ENCODE data around the gene KLF4. TPM values are rescaled to one million over a fixed set of nuclear protein-coding genes. Genes with fewer than 3 reads are reported as not detected.

The KLF4 gene
- total RNA-seq (2021), result 5.9 to 8.9 TPM (median 7.6 TPM) in 3 replicates
- percentile 66 among the genes with signal in this experiment for Bru-seq, nascent RNA
- long read RNA-seq, experiment 1, transcript KLF4-201 (5 exons, 2,813 nt), result major isoform, 19 of 24 reads
- long read RNA-seq, experiment 1, partial matches to known transcripts, result 1 of 24 reads
- long read RNA-seq, experiment 1, other reads (novel, unspliced or antisense), result 0 of 24 reads
- long read RNA-seq, experiment 2, partial matches to known transcripts, result 0 of 4 reads
- long read RNA-seq, experiment 2, other reads (novel, unspliced or antisense), result 0 of 4 reads
- long read RNA-seq, experiment 3, partial matches to known transcripts, result 1 of 2 reads
- long read RNA-seq, experiment 3, other reads (novel, unspliced or antisense), result 0 of 2 reads

DNA sequence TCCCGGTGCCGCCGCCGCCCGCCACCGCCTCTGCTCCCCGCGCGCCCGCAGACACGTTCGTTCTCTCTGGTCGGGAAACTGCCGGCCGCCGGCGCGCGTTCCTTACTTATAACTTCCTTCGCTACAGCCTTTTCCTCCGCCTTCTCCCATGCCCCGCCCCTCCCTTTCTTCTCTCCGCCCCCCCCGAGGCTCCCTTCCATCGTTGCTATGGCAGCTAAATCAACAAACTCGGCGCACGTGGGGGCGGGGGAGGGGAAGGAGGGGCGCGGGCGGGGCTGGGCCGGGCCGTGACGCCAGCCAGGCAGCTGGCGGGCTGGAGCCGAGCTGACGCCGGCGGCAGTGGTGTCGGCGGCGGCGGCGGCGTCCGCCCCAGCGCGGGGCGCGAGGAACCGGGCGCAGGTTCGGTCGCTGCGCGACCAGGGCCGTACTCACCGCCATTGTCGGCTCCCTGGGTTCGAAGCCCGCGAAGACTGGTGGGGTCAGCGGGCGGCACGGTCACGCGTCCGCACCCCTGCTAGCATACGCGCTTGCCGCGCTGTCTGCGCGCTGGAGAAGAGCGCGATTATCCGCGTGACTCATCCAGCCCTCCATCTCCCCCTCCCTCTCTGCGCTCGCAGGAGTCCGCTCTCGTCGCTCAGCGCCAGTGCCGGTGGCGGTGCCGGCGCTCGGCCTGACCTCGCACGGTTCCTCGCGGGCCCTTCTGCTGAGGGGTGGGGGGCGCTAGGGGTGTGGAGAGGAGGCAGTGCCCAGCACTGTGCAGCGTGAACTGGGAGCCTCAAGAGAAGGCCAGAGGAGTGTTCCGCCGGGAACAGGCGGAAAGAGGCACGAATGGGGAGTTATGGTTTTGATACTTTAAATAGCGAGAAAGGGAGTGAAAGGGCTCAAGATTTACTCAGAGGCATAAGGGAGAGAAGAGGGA is at the start of gene KLF4:
Gene KLF4, minus strand, starts transcription at position 83 of the 919 bp plus-strand sequence. CDS start 597 bp downstream, outside the sequence.
- ChIA-PET POLR2A (interaction anchor here (0.5 to 1.0 kb wide), 4 partner anchors 86 to 789 kb away, joined by 3 to 4 read pairs (median 3); no protein-coding TSS in a partner anchor), CTCF (interaction anchor here (0.6 to 4.0 kb wide), 6 partner anchors 24 to 1272 kb away, joined by 3 to 51 read pairs (median 4); no protein-coding TSS in a partner anchor)
- DNase-seq (ENCODE audit: low spot score) (peak; percentile 80), ATAC-seq (peak; percentile 49)
- peaks cover 2% of the 10 kb centered on the region; the same call in 1 of the 2 replicates for H3K36me3 Mint-ChIP-seq
- H3K27me3 Mint-ChIP-seq (ENCODE audit: low read depth), result peaks cover 61% of the 10 kb centered on the region
- no peaks in the 10 kb centered on the region for H3K9me3 Mint-ChIP-seq
- no peak within 1 kb of the TSS for H3K27ac Mint-ChIP-seq
- H3K4me1 Mint-ChIP-seq, result peaks cover 39% of the 10 kb centered on the region
- peak within 1 kb of the TSS; percentile 85 for H3K4me3 Mint-ChIP-seq
- peak; percentile 54; the same call in 1 of the 2 replicates for TF ChIP-seq TP53 (CRISPR knock-in tag; IDR thresholded peaks at IDR 0.05)
- TF ChIP-seq, protein P1, sequence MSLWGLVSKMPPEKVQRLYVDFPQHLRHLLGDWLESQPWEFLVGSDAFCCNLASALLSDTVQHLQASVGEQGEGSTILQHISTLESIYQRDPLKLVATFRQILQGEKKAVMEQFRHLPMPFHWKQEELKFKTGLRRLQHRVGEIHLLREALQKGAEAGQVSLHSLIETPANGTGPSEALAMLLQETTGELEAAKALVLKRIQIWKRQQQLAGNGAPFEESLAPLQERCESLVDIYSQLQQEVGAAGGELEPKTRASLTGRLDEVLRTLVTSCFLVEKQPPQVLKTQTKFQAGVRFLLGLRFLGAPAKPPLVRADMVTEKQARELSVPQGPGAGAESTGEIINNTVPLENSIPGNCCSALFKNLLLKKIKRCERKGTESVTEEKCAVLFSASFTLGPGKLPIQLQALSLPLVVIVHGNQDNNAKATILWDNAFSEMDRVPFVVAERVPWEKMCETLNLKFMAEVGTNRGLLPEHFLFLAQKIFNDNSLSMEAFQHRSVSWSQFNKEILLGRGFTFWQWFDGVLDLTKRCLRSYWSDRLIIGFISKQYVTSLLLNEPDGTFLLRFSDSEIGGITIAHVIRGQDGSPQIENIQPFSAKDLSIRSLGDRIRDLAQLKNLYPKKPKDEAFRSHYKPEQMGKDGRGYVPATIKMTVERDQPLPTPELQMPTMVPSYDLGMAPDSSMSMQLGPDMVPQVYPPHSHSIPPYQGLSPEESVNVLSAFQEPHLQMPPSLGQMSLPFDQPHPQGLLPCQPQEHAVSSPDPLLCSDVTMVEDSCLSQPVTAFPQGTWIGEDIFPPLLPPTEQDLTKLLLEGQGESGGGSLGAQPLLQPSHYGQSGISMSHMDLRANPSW (CRISPR knock-in tag; conservative IDR thresholded peaks at IDR 0.05; ENCODE audit: low read depth), result 0 out of 2 replicates have a peak, but pooled peaks have one; percentile 34
- TF ChIP-seq, protein P2, sequence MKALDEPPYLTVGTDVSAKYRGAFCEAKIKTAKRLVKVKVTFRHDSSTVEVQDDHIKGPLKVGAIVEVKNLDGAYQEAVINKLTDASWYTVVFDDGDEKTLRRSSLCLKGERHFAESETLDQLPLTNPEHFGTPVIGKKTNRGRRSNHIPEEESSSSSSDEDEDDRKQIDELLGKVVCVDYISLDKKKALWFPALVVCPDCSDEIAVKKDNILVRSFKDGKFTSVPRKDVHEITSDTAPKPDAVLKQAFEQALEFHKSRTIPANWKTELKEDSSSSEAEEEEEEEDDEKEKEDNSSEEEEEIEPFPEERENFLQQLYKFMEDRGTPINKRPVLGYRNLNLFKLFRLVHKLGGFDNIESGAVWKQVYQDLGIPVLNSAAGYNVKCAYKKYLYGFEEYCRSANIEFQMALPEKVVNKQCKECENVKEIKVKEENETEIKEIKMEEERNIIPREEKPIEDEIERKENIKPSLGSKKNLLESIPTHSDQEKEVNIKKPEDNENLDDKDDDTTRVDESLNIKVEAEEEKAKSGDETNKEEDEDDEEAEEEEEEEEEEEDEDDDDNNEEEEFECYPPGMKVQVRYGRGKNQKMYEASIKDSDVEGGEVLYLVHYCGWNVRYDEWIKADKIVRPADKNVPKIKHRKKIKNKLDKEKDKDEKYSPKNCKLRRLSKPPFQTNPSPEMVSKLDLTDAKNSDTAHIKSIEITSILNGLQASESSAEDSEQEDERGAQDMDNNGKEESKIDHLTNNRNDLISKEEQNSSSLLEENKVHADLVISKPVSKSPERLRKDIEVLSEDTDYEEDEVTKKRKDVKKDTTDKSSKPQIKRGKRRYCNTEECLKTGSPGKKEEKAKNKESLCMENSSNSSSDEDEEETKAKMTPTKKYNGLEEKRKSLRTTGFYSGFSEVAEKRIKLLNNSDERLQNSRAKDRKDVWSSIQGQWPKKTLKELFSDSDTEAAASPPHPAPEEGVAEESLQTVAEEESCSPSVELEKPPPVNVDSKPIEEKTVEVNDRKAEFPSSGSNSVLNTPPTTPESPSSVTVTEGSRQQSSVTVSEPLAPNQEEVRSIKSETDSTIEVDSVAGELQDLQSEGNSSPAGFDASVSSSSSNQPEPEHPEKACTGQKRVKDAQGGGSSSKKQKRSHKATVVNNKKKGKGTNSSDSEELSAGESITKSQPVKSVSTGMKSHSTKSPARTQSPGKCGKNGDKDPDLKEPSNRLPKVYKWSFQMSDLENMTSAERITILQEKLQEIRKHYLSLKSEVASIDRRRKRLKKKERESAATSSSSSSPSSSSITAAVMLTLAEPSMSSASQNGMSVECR (CRISPR knock-in tag; IDR thresholded peaks at IDR 0.05; ENCODE audit: borderline replicate concordance), result 0 out of 2 replicates have a peak, but pooled peaks have one; percentile 38
- no peak for TF ChIP-seq ZNF423 (CRISPR knock-in tag; IDR thresholded peaks at IDR 0.05)
- TF ChIP-seq, protein P3, sequence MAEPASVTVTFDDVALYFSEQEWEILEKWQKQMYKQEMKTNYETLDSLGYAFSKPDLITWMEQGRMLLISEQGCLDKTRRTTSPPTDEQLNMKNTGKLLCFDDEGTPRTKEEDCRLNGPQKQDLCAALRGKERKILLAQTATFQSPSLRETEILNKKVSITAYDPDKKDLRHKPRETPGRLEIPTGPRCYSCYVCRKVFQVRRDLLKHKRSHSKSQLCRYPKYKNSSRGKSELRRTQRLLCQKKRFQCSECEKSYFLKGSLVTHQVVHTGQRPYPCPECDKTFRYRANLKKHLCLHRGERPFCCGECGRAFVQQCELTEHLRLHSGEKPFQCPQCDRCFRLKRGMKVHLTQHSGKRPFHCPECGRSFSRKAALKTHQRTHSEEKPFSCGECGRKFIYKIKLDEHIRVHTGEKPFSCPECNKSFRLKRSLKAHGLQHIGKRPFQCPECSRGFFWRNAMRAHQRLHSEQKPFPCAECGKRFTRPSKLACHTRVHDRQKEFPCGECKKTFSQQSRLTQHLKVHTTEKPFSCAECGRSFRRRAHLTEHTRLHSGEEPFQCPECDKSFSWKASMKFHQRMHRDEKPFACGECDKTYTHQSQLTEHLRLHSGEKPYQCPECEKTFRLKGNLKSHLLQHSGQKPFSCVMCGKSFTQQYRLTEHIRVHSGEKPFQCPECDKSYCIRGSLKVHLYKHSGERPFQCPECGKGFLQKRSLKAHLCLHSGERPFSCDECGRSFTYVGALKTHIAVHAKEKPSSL (CRISPR knock-in tag; conservative IDR thresholded peaks at IDR 0.05), result no peak
- peak; percentile 73; the same call in 1 of the 2 replicates for TF ChIP-seq ETV6 (CRISPR knock-in tag; IDR thresholded peaks at IDR 0.05)
- TF ChIP-seq ESRRA (CRISPR knock-in tag; IDR thresholded peaks at IDR 0.05; ENCODE audit: borderline replicate concordance), result peak; percentile 52; the same call in 1 of the 2 replicates
- TF ChIP-seq RELA (CRISPR knock-in tag; IDR thresholded peaks at IDR 0.05; ENCODE audit: borderline replicate concordance), result peak; percentile 38; the same call in 1 of the 2 replicates
- TF ChIP-seq ZNF512 (CRISPR knock-in tag; IDR thresholded peaks at IDR 0.05; ENCODE audit: borderline replicate concordance), result no peak
- TF ChIP-seq RORB (CRISPR knock-in tag; IDR thresholded peaks at IDR 0.05), result no peak
- no peak for TF ChIP-seq CBFB (CRISPR knock-in tag; IDR thresholded peaks at IDR 0.05; ENCODE audit: low read depth)
- no peak for TF ChIP-seq ZSCAN18 (CRISPR knock-in tag; IDR thresholded peaks at IDR 0.05)
- no peak for TF ChIP-seq OVOL2 (CRISPR knock-in tag; IDR thresholded peaks at IDR 0.05; ENCODE audit: borderline replicate concordance)
- no peak for TF ChIP-seq IRF2 (CRISPR knock-in tag; IDR thresholded peaks at IDR 0.05; ENCODE audit: borderline replicate concordance, low read depth)
- TF ChIP-seq JUN (CRISPR knock-in tag; IDR thresholded peaks at IDR 0.05), result 0 out of 2 replicates have a peak, but pooled peaks have one; percentile 75
- no peak for TF ChIP-seq ZNF138 (CRISPR knock-in tag; conservative IDR thresholded peaks at IDR 0.05)
- peak; percentile 75; the same call in 1 of the 2 replicates for TF ChIP-seq MYBL2 (CRISPR knock-in tag; IDR thresholded peaks at IDR 0.05)
- peak; percentile 82; the same call in 1 of the 2 replicates for TF ChIP-seq FOXP1 (CRISPR knock-in tag; IDR thresholded peaks at IDR 0.05; ENCODE audit: borderline replicate concordance)
- no peak for TF ChIP-seq ZNF317 (CRISPR knock-in tag; IDR thresholded peaks at IDR 0.05; ENCODE audit: borderline replicate concordance, low read depth)
